GM12801 (cell line): Measurements from ENCODE around the gene TXNRD3.

Experiments used
- CTCF ChIP-seq: IDR thresholded peaks from one replicate; pipeline ENCODE4 v1.5.1; 2011; ENCODE audit warnings: control low read depth; ENCODE audit not compliant: insufficient read length; ENCODE audit errors: extremely low read depth

TXNRD3 gene

DNA sequence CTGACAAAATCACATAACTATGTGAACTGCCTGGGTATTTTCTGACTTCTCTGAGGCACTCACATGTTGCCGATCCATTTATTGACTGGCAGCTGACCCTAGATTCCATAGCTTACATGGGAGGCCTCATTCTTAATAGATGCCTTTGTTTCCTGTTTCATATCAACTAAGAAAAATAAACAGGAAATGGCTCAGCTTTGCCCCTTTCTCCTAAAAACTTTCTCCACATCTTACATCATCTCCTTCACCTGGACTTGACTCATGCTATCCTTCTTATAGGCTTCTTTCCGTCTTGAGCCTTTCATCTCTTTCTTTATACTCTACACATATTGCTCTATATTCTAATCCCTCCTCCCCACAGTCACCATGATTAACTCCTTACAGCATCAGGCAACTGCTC is 38.0 kb downstream of the TXNRD3 start:
- no peak for TF ChIP-seq CTCF

DNA sequence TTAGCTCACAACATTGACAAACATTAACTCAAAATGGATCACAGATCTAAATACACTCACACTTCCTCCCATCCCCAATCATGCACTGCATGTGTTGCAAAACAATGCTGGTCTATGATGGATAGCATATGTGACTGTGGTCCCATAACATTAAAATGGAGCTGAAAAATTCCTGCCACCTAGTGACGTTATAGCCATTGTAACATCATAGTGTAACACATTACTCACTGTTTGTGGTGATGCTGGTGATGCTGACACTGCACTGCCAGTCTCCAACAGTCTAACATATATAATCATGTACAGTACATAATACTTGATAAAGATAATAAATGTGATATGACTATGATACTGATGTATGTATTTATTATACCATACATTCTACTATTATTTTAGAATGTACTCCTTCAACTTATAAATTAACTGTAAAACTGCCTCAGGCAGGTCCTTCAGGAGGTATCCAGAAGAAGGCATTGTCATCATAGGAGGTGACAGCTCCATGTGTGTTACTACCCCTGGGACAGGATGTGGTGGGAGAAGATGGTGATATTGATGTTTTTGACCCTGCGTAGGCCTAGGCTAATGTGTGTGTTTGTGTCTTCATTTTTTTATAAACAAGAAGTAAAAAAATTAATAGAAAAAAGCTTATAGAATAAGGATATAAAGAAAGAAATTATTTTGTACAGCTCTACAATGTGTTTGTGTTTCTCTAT is 41.3 kb downstream of the TXNRD3 start:
- no peak for TF ChIP-seq CTCF

- no peak for TF ChIP-seq CTCF
These were observed 42.3 kb downstream of the TXNRD3 start for GRCh38 chr3:126612479-126613205.

DNA sequence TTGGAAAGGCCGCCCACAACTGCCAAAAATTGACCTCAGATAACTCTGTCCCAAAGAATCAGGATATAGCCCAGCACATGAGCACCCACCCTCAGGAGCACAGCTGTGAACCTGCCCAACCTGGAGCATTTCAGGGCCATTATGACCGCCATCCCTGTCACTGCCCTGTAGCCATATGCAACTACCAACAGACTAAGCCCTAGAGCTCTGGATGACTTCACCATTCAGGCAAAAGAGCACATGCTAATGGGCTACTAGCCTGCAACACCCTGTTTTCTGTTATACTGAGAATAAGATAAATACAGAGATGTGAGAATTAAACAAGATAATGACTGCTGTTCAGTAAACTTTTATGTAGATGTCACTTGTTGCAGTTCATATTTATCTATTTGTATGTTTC is 45.0 kb downstream of the TXNRD3 start:
- TF ChIP-seq CTCF = no peak

DNA sequence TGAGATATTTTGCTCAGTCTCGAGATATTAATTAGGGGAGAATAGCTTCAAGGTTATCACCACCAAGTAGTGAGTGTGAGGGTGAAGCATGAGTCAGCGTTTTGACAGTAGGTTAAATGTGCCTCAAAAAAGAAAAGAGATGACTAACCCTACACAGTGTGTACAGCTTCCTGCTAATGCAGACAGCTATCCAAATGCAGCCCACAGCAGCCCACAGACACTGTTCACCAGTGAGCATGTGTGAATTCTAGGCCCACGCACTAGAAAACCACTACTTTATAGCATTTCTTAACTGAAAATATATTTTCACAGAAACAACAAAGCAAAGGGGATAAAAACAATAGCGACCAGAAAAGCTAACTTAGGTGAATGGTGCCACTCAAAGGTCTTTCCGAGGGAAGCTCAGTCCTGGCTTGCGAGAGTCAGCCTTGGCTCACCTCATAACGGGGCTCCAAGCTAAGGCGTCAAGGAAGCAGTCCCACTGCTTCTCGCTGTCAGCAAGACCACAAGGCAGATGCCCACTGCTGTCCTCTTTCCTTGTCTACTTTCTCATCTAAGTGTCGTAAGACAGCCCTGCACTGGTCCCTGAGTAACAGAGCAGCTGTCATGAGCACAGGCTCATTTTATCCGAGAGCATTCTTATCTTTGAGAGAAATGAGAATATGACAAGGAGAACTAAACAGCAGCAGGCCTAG is 47.6 kb downstream of the TXNRD3 start:
- no peak for TF ChIP-seq CTCF

DNA sequence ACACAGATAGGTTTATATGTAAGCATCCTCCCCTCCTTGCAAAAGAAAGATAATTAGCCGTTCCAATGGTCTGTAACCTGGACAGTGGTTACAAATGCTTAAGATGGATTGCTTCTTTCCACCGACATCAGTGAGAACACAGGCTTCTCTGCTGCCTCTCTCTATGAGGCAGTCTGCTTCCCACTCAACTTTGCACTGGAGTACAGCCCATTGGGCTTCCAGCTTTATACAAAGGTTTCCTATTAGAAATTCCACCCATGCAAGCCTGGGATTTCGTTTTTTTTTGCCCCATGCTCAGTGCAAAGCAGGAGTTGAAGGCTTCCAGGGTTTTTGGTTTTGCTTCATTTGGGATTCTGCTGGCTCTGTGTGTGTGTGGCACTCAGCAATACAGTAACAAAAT is 48.9 kb downstream of the TXNRD3 start:
- no peak for TF ChIP-seq CTCF

DNA sequence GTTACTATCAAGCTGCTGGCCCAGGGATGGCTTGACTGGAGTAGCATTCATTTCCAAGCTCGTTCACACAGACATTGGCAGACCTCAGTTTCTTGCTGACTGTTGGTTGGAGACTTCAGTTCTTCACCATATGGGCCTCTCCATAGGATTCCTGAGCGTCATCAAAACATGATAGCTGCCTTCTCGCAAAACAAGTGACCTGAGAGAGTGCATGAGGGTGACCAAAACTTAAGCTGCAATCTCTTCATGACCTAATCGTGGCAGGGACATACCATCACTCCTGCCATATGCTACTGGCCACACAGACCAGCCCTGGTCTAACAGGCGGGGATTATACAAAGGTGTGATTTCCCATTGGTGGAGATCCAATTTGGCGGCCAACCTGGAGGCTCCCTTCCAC is 50.2 kb downstream of the TXNRD3 start:
- no peak for TF ChIP-seq CTCF
